Lower lobe of right lung (tissue), 2 donors: ENCODE measurements around the gene TMEM72. TPM values are rescaled to one million over a fixed set of nuclear protein-coding genes. Genes with fewer than 3 reads are reported as not detected.

ENCODE experiments used
- ATAC-seq, 2 donors: fragments of 200-7000 bp; cut with Tn5 transposase; one replicate each; pipeline ENCODE4 v1.9.1; 2020 to 2022; ENCODE audit warnings: mild to moderate bottlenecking in 2 of 2, moderate library complexity in 2 of 2
- DNase-seq: peaks from one replicate; pipeline ENCODE4 v3.0.0-alpha.2; 2020
- H3K27ac ChIP-seq: fragments of 200-600 bp; one replicate; pipeline ENCODE4 v1.8.0; 2022
- H3K27me3 ChIP-seq: fragments of 200-600 bp; one replicate; pipeline ENCODE4 v1.8.0; 2022; ENCODE audit warnings: low read depth
- H3K36me3 ChIP-seq: fragments of 200-600 bp; one replicate; pipeline ENCODE4 v1.8.0; 2022; ENCODE audit warnings: mild to moderate bottlenecking
- H3K4me1 ChIP-seq: fragments of 200-600 bp; one replicate; pipeline ENCODE4 v1.8.0; 2022
- H3K4me3 ChIP-seq: fragments of 200-600 bp; one replicate; pipeline ENCODE4 v1.8.0; 2022; ENCODE audit warnings: mild to moderate bottlenecking
- H3K9me3 ChIP-seq: fragments of 200-600 bp; one replicate; pipeline ENCODE4 v1.8.0; 2022
- intact Hi-C: fragments of 100-400 bp; cut with DNase I; formaldehyde crosslinking; loops from one replicate; pipeline ENCODE4 v1.11.0; 2022
- total RNA-seq: library from RNA; stranded (reverse); fragmentation: NEBNext Ultra II Directional; extraction: Animal tissue kit (Norgen Biotek cat#: 25700); gene quantifications from one replicate; pipeline ENCODE4 v1.2.1, GENCODE V29; 2021
- TF ChIP-seq, protein P1 (sequence below): fragments of 200-600 bp; IDR thresholded peaks from one replicate; pipeline ENCODE4 v1.8.0; 2022; ENCODE audit warnings: antibody characterized with exemption, mild to moderate bottlenecking
- donor health status: DM: no; HTN: yes; CAD: no; lungs with severe emphysema.

TMEM72 gene
- total RNA-seq, 1 donor from 2014 or later: not detected

DNA sequence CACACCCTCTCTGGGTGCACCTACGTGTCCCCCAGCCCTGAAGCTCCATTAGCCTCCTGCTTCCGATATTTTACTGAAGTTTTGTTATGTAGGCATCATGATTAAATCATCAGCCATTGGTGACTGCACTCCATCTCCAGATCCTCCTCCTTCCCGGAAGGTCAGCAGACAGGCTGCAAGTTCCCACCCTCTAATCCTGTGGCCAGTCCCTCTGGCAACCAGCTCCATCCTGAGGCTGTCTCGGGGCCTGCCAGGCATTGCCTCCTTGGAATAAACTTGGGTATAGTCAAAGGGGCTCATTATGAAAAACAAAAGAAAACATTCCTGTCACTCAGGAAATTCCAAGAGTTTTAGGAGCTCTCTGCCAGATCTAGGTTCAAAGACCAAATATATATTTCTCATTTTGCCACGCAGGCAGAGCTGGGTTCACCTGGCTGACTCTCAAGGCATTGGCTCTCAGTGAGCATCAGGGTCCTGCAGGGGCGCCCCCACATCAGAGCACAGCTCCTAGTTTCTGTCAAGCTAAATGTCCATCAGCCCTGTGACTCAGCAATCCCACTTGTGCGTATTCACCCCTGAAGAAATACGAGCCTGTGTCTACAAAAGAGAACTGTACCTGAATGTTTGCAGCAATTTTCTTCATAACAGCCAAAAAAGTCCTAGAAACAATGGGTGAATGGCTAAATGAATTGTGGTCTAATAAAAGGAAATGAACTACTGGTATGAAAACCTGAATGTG is 27.4 kb upstream of the TMEM72 start:
- H3K4me3 ChIP-seq: no peak overlapping the region
- peaks cover 9% of the 10 kb centered on the region for H3K4me1 ChIP-seq
- intact Hi-C loops: no loop called here
- H3K9me3 ChIP-seq: no peaks in the 10 kb centered on the region
- TF ChIP-seq, protein P1, sequence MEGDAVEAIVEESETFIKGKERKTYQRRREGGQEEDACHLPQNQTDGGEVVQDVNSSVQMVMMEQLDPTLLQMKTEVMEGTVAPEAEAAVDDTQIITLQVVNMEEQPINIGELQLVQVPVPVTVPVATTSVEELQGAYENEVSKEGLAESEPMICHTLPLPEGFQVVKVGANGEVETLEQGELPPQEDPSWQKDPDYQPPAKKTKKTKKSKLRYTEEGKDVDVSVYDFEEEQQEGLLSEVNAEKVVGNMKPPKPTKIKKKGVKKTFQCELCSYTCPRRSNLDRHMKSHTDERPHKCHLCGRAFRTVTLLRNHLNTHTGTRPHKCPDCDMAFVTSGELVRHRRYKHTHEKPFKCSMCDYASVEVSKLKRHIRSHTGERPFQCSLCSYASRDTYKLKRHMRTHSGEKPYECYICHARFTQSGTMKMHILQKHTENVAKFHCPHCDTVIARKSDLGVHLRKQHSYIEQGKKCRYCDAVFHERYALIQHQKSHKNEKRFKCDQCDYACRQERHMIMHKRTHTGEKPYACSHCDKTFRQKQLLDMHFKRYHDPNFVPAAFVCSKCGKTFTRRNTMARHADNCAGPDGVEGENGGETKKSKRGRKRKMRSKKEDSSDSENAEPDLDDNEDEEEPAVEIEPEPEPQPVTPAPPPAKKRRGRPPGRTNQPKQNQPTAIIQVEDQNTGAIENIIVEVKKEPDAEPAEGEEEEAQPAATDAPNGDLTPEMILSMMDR: no peak
- H3K36me3 ChIP-seq: no peaks in the 10 kb centered on the region
- H3K27ac ChIP-seq: no peak overlapping the region
- H3K27me3 ChIP-seq: no peaks in the 10 kb centered on the region
- DNase-seq: no peak
- ATAC-seq: no peak

DNA sequence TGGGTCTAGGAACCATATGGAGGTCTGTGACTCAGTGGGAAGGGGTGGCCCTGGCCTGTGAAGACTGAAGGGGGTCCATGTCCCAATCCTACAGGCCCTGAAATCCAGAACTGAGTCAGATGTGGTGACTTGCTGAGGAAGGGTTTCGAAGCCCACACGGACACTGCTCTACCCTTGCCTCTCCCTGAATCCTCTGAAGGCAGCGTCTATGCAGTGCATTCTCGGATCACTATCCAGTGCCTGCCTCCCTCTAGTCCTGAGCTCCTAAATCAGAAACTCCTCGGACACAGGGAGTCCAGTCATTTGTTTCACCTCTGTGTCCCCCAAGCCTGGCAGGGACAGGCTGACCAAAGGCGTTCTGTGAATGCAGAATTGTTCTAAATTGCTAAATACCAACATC is 25.4 kb upstream of the TMEM72 start:
- TF ChIP-seq, protein P1: no peak
- Histone ChIP-seq H3K4me1 (no peaks in the 10 kb centered on the region), H3K27ac (no peak overlapping the region), H3K4me3 (no peak overlapping the region), H3K9me3 (no peaks in the 10 kb centered on the region), H3K36me3 (no peaks in the 10 kb centered on the region), H3K27me3 (no peaks in the 10 kb centered on the region)
- no peak for DNase-seq
- intact Hi-C loops: no loop called here
- ATAC-seq: no peak

DNA sequence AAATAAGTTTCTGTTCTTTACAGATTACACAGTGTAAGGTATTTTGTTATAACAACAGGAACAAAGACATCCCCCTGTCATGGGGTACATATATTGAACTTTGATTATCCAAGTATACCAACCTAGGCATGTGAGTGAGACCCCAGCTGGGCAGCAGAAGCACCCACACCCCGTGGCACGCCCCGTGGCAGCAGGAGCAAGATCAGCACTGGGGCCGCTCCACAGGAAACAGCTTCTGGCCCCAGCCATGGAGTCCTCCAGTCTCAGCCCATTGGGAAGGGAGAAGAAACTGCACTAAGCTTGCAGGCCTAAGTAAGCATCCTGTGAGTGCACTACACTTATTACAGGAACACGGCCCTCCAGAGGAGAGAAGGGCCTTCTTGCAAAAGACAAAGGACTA is 24.2 kb upstream of the TMEM72 start:
- Histone ChIP-seq H3K4me1 (no peaks in the 10 kb centered on the region), H3K36me3 (no peaks in the 10 kb centered on the region), H3K27ac (no peak overlapping the region), H3K9me3 (no peaks in the 10 kb centered on the region), H3K4me3 (no peak overlapping the region), H3K27me3 (no peaks in the 10 kb centered on the region)
- intact Hi-C loops: no loop called here
- TF ChIP-seq, protein P1: no peak
- DNase-seq (no peak), ATAC-seq (no peak)

DNA sequence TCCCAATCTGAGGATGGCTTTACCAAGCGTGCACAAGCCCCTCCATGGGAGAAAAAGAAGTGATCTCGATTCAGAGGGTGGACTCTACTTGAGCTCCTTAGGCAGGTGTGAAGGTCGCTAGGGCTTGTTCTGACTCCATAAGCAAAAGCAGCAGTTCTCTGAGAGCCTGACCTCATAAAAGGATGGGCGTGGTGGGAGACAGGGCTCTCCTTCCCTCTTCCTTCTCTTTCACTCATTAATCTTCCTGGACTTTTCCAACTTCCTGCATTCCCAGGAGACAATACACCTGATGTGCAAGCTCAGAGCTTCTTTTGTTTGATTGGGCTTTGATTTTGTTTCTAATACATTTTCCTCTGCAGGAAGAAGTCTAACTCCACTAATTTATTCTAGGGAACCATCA is 22.3 kb upstream of the TMEM72 start:
- Histone ChIP-seq H3K27me3 (no peaks in the 10 kb centered on the region), H3K4me3 (no peak overlapping the region), H3K27ac (no peak overlapping the region), H3K4me1 (no peaks in the 10 kb centered on the region), H3K9me3 (no peaks in the 10 kb centered on the region), H3K36me3 (no peaks in the 10 kb centered on the region)
- TF ChIP-seq, protein P1: no peak
- intact Hi-C loops: no loop called here
- DNase-seq (no peak), ATAC-seq (no peak)

DNA sequence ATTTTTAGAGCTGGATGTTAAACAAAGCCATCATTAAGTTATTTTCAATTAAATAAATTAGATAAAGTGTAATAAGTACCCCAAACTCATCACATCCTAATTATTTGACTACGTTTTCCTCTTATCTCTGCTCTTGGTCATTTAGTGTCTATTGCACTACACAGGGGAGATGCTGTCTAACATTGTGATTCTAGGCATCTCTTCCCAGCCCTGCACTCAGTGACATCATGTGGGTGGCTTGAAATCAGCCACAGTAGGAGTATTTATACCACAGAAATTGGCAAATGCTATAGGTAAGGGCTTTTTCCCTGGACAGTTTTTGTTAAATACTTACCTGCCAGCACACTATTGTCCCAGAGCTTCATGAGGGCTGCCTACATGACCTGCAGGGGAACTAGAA is 21.3 kb upstream of the TMEM72 start:
- no peaks in the 10 kb centered on the region for H3K4me1 ChIP-seq
- ATAC-seq (no peak), DNase-seq (no peak)
- TF ChIP-seq, protein P1: no peak
- H3K9me3 ChIP-seq: no peaks in the 10 kb centered on the region
- no peak overlapping the region for H3K27ac ChIP-seq
- H3K27me3 ChIP-seq: no peaks in the 10 kb centered on the region
- no peak overlapping the region for H3K4me3 ChIP-seq
- intact Hi-C loops: no loop called here
- H3K36me3 ChIP-seq: no peaks in the 10 kb centered on the region
